ENCODE measurements around the gene CCND2.

- TF ChIP-seq CTCF (conservative IDR thresholded peaks at IDR 0.05; ENCODE audit: low read length) (no peak), EZH2phosphoT487 (IDR thresholded peaks at IDR 0.05; ENCODE audit: borderline replicate concordance) (no peak)
Observed at GRCh38 chr12:4320497-4320852, 46.9 kb downstream of the CCND2 start.

Data from Loucy (cell line).